ENCODE results near the gene PPP4R2. TPM values are rescaled to one million over a fixed set of nuclear protein-coding genes. Genes with fewer than 3 reads are reported as not detected.

PPP4R2 gene
- polyA plus RNA-seq, 3 donors, result 14.3 to 25.4 (median 18.7) TPM

- Histone ChIP-seq H3K27me3 (ENCODE audit: control insufficient read depth in 2 of 2, insufficient read depth in 2 of 2, low read length in 2 of 2) (no peaks in the 10 kb centered on the region), H3K4me3 (replicated peaks in 1 of 3; ENCODE audit: low read depth in 2 of 3, low read length in 3 of 3) (peak overlapping the region; percentile 82 to 98 (median 96)), H4K20me1 (ENCODE audit: insufficient read depth, low read length) (peaks cover 46% of the 10 kb centered on the region), H3K27ac (ENCODE audit: low read depth in 1 of 2, low read length in 2 of 2) (peak overlapping the region; percentile 90 to 96), H3K4me2 (replicated peaks; ENCODE audit: extremely low read depth, low read length, poor library complexity, severe bottlenecking) (peak overlapping the region; percentile 98), H3K9me3 (replicated peaks in 1 of 2; ENCODE audit: control insufficient read depth in 1 of 2, insufficient read depth in 1 of 2, low read length in 2 of 2) (no peaks in the 10 kb centered on the region), H3K4me1 (ENCODE audit: control insufficient read depth in 1 of 2, insufficient read depth in 2 of 2, low read length in 2 of 2) (peaks cover 25 to 40% of the 10 kb centered on the region in 2 donors), H3K79me2 (ENCODE audit: insufficient read depth, low read length) (peaks cover 57% of the 10 kb centered on the region), H3K9ac (ENCODE audit: insufficient read depth, low read length, poor library complexity, severe bottlenecking) (peak overlapping the region; percentile 93), H2AFZ (ENCODE audit: insufficient read depth, low read depth, low read length, poor library complexity, severe bottlenecking) (peak overlapping the region; percentile 97), H3K36me3 (replicated peaks in 1 of 2; ENCODE audit: control insufficient read depth in 1 of 2, insufficient read depth in 2 of 2, low read length in 2 of 2) (peaks cover 15 to 42% of the 10 kb centered on the region in 2 donors)
- DNase-seq, result peak; percentile 18 to 59 (median 40)
- Mint-ChIP-seq H3K9me3 (no peaks in the 10 kb centered on the region), H3K36me3 (peaks cover 25 to 29% of the 10 kb centered on the region in 2 donors), H3K27ac (peak overlapping the region; percentile 82 to 96 (median 95)), H3K4me3 (peak overlapping the region; percentile 83 to 89), H3K27me3 (ENCODE audit: low read depth in 3 of 3) (peaks cover 0 to 2% (median 0%) of the 10 kb centered on the region in 3 donors), H3K4me1 (peaks cover 35% of the 10 kb centered on the region)
- WGBS (ENCODE audit: insufficient coverage), result 0% methylated on average over 11 of the region's 16 CpGs
- peak; percentile 51 for TF ChIP-seq CTCF (IDR thresholded peaks at IDR 0.05)
- intact Hi-C loops (cut with micrococcal nuclease), result loop anchor here in 1 of 2 donors (5.0 to 10.0 kb wide), 2 partner anchors 53 to 150 kb away; partner anchors contain the start of gene SHQ1
Measured at GRCh38 chr3:72997421-72997961, 880 bp downstream of the PPP4R2 start.

GRCh38 chr3:72998466-72998865 lies 1.9 kb downstream of the PPP4R2 start:
- Histone ChIP-seq H3K36me3 (replicated peaks in 1 of 2; ENCODE audit: control insufficient read depth in 1 of 2, insufficient read depth in 2 of 2, low read length in 2 of 2) (peaks cover 18 to 48% of the 10 kb centered on the region in 2 donors), H3K9me3 (replicated peaks in 1 of 2; ENCODE audit: control insufficient read depth in 1 of 2, insufficient read depth in 1 of 2, low read length in 2 of 2) (no peaks in the 10 kb centered on the region), H2AFZ (ENCODE audit: insufficient read depth, low read depth, low read length, poor library complexity, severe bottlenecking) (no peak overlapping the region), H4K20me1 (ENCODE audit: insufficient read depth, low read length) (peaks cover 56% of the 10 kb centered on the region), H3K27ac (ENCODE audit: low read depth in 1 of 2, low read length in 2 of 2) (peak overlapping the region in 1 of 2 donors; percentile 96), H3K4me2 (replicated peaks; ENCODE audit: extremely low read depth, low read length, poor library complexity, severe bottlenecking) (peak overlapping the region; percentile 98), H3K4me1 (ENCODE audit: control insufficient read depth in 1 of 2, insufficient read depth in 2 of 2, low read length in 2 of 2) (peaks cover 25 to 40% of the 10 kb centered on the region in 2 donors), H3K9ac (ENCODE audit: insufficient read depth, low read length, poor library complexity, severe bottlenecking) (no peak overlapping the region), H3K79me2 (ENCODE audit: insufficient read depth, low read length) (peaks cover 66% of the 10 kb centered on the region), H3K27me3 (ENCODE audit: control insufficient read depth in 2 of 2, insufficient read depth in 2 of 2, low read length in 2 of 2) (no peaks in the 10 kb centered on the region), H3K4me3 (replicated peaks in 1 of 3; ENCODE audit: low read depth in 2 of 3, low read length in 3 of 3) (peak overlapping the region in 1 of 3 experiments; percentile 96)
- Mint-ChIP-seq H3K27me3 (ENCODE audit: low read depth in 3 of 3) (peaks cover 0 to 2% (median 0%) of the 10 kb centered on the region in 3 donors), H3K4me1 (peaks cover 37% of the 10 kb centered on the region), H3K9me3 (peaks cover 0 to 1% (median 0%) of the 10 kb centered on the region in 7 donors), H3K27ac (peak overlapping the region in 4 of 7 donors; percentile 42 to 82 (median 66)), H3K36me3 (peaks cover 30 to 37% of the 10 kb centered on the region in 2 donors), H3K4me3 (peak overlapping the region in 1 of 2 donors; percentile 48)
- TF ChIP-seq CTCF (IDR thresholded peaks at IDR 0.05), result no peak
- 69% methylated on average over 3 of the region's 4 CpGs for WGBS (ENCODE audit: insufficient coverage)
- no peak for DNase-seq
- intact Hi-C loops (cut with micrococcal nuclease), result loop anchor here in 1 of 2 donors (5.0 to 10.0 kb wide), 2 partner anchors 54 to 151 kb away; partner anchors contain the start of gene SHQ1

All from CD14-positive monocyte (primary cell).